ENCODE measurements around the gene CLDN34.
A peak's percentile ranks its signal among the peaks of the same experiment; 100 is the strongest.

The CLDN34 gene

DNA sequence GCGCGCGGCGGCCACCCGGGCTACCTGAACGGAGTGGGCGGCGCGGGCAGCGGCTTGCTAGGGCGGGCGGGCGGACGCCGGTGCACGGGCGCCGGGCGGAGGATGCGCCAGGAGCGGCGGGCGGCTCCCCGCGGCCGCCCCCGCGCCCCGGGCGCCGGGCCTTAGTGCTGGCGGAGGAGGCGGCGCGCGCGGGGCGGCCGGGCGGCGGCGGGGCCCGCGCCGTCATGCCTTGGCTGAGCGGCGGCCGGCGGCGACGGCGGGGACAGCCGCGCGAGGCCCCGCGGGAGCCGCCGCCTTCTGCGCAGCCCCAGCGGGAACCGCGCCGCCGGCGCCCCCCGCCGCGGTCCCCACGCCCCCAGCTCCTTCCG is 48.2 kb downstream of the CLDN34 start:
- TF ChIP-seq TCF12 (IDR thresholded peaks at IDR 0.05; ENCODE audit: low read depth) (no peak), EGR1 (IDR thresholded peaks at IDR 0.05) (no peak), TAF1 (IDR thresholded peaks at IDR 0.05; ENCODE audit: low read depth) (no peak), CEBPB (IDR thresholded peaks at IDR 0.05) (no peak), FOXM1 (IDR thresholded peaks at IDR 0.05; ENCODE audit: borderline replicate concordance, low read depth) (no peak), TEAD4 (IDR thresholded peaks at IDR 0.05) (no peak), YY1 (IDR thresholded peaks at IDR 0.05; ENCODE audit: low read depth) (no peak), RAD21 (IDR thresholded peaks at IDR 0.05; ENCODE audit: low read depth) (no peak), EP300 (IDR thresholded peaks at IDR 0.05; ENCODE audit: borderline replicate concordance) (no peak), MAX (IDR thresholded peaks at IDR 0.05) (no peak), REST (IDR thresholded peaks at IDR 0.05; ENCODE audit: low read depth) (no peak), NFIC (IDR thresholded peaks at IDR 0.05) (no peak)
- TF ChIP-seq, protein P1, sequence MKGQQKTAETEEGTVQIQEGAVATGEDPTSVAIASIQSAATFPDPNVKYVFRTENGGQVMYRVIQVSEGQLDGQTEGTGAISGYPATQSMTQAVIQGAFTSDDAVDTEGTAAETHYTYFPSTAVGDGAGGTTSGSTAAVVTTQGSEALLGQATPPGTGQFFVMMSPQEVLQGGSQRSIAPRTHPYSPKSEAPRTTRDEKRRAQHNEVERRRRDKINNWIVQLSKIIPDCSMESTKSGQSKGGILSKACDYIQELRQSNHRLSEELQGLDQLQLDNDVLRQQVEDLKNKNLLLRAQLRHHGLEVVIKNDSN (IDR thresholded peaks at IDR 0.05), result no peak

GRCh38 chrX:10015723-10016518 is 48.8 kb downstream of the CLDN34 start:
- TF ChIP-seq EGR1 (IDR thresholded peaks at IDR 0.05) (no peak), TCF12 (IDR thresholded peaks at IDR 0.05; ENCODE audit: low read depth) (no peak), REST (IDR thresholded peaks at IDR 0.05; ENCODE audit: low read depth) (no peak), RAD21 (IDR thresholded peaks at IDR 0.05; ENCODE audit: low read depth) (no peak), EP300 (IDR thresholded peaks at IDR 0.05; ENCODE audit: borderline replicate concordance) (no peak), TAF1 (IDR thresholded peaks at IDR 0.05; ENCODE audit: low read depth) (no peak), NFIC (IDR thresholded peaks at IDR 0.05) (no peak), ZBTB7A (IDR thresholded peaks at IDR 0.05; ENCODE audit: low read depth) (no peak), YY1 (IDR thresholded peaks at IDR 0.05; ENCODE audit: low read depth) (no peak), FOXM1 (IDR thresholded peaks at IDR 0.05; ENCODE audit: borderline replicate concordance, low read depth) (no peak), CEBPB (IDR thresholded peaks at IDR 0.05) (no peak), CREB1 (IDR thresholded peaks at IDR 0.05; ENCODE audit: low read depth) (no peak), MAX (IDR thresholded peaks at IDR 0.05) (no peak), TEAD4 (IDR thresholded peaks at IDR 0.05) (no peak)
- TF ChIP-seq, protein P1 (IDR thresholded peaks at IDR 0.05), result no peak

GRCh38 chrX:10016519-10017132 is 49.5 kb downstream of the CLDN34 start:
- TF ChIP-seq TCF12 (IDR thresholded peaks at IDR 0.05; ENCODE audit: low read depth) (no peak), FOXM1 (IDR thresholded peaks at IDR 0.05; ENCODE audit: borderline replicate concordance, low read depth) (no peak), TEAD4 (IDR thresholded peaks at IDR 0.05) (no peak), TAF1 (IDR thresholded peaks at IDR 0.05; ENCODE audit: low read depth) (no peak), YY1 (IDR thresholded peaks at IDR 0.05; ENCODE audit: low read depth) (no peak), CREB1 (IDR thresholded peaks at IDR 0.05; ENCODE audit: low read depth) (no peak), EP300 (IDR thresholded peaks at IDR 0.05; ENCODE audit: borderline replicate concordance) (no peak), RAD21 (IDR thresholded peaks at IDR 0.05; ENCODE audit: low read depth) (no peak), NFIC (IDR thresholded peaks at IDR 0.05) (no peak), REST (IDR thresholded peaks at IDR 0.05; ENCODE audit: low read depth) (no peak), CEBPB (IDR thresholded peaks at IDR 0.05) (no peak), EGR1 (IDR thresholded peaks at IDR 0.05) (no peak)

- TF ChIP-seq EP300 (IDR thresholded peaks at IDR 0.05; ENCODE audit: borderline replicate concordance) (no peak), TEAD4 (IDR thresholded peaks at IDR 0.05) (peak; percentile 91)
These were observed 50.7 kb downstream of the CLDN34 start for GRCh38 chrX:10017872-10018271.
